Urinary bladder (tissue), 4 donors: ENCODE results near the gene ANKRD60. TPM values are rescaled to one million over a fixed set of nuclear protein-coding genes. Genes with fewer than 3 reads are reported as not detected.

ENCODE experiments used
- DNase-seq: peaks from one replicate; pipeline ENCODE4 v3.0.0-alpha.2; 2015; ENCODE audit errors: extremely low spot score
- H3K27ac ChIP-seq: one replicate; pipeline ENCODE4 v1.5.1; 2013; ENCODE audit warnings: low read depth, mild to moderate bottlenecking, moderate library complexity
- H3K36me3 ChIP-seq: one replicate; pipeline ENCODE4 v1.6.1; 2013; ENCODE audit warnings: mild to moderate bottlenecking, moderate library complexity; ENCODE audit not compliant: insufficient read depth
- H3K4me1 ChIP-seq: one replicate; pipeline ENCODE4 v1.6.1; 2013; ENCODE audit warnings: mild to moderate bottlenecking, moderate library complexity; ENCODE audit not compliant: insufficient read depth
- H3K4me3 ChIP-seq: one replicate; pipeline ENCODE4 v1.5.1; 2013; ENCODE audit warnings: low read depth, low read length
- WGBS: extraction: QIAGEN DNeasy Blood & Tissue Kit; methylation state at CpG from one replicate; pipeline ENCODE4 v1.1.7; 2013; 5-methylcytosine and 5-hydroxymethylcytosine counted together
- polyA plus RNA-seq: library from polyadenylated mRNA; stranded (reverse); fragments of 200-250 nt; gene quantifications from one replicate; pipeline ENCODE4 v1.2.3, GENCODE V29; 2013
- total RNA-seq: library from RNA; depleted of rRNA; stranded (reverse); fragments of >200 nt; gene quantifications from one replicate; pipeline ENCODE4 v1.2.3, GENCODE V29; 2014
- donor health status: healthy with polysubstance abuse.
- donor health status: healthy.

ANKRD60 gene, protein sequence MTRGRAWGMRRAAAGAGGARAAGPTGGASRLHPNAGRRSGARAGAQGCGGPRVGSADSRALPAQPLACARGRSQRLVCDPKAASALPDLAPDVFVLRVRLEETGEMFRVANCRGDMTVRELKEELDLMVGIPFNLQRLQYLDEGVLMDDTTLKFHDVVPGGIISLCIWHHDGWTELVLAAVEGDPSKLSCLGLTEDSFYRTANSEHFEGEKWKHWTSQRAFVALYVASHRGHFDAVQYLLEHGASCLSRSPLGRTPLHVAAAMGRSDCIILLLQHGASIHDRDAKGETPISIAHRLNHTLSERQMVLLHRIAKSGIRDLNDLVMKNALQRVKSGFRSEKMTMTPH
- total RNA-seq (not detected), polyA plus RNA-seq (not detected)

DNA sequence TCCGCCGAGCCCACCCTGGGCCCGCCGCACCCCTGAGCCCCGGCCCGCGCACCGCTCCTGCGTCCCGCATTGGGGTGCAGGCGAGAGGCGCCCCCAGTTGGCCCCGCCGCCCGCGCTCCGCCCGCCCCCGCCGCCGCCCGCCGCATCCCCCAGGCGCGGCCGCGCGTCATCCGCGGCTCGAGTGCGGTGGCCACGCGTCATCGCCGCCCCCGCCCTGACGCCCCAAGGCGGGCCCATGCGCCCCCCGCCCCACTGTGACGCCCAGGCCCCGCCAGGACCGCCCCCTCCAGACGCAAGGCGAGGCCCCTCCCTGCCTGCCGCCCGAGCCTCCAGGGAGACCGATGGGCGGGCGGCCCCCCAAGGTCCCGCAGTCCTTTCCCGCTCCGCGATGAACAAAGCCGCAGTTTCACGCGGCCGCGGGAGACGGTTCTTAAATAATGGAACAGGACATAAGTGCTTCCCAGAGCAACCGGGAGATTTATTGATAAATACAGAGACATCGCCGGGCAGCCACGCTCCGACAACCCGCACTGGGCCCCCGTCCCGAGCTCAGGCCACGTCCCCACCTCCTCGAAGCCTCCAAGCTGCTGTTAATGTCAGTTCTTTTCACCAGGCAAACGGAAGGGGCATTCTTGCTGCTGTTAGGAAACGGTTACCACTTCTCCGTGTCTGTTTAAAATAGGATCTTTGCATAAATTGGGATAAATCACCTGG, at the start of gene ANKRD60:
Gene ANKRD60, minus strand, starts transcription at position 170 of the 714 bp plus-strand sequence. Its CDS starts 0 bp downstream, at position 170.
- no peak for DNase-seq
- WGBS = 4% methylated on average over 74 of the region's 74 CpGs
- peaks cover 1% of the 10 kb centered on the region for H3K4me1 ChIP-seq
- no peak within 1 kb of the TSS for H3K27ac ChIP-seq
- peak within 1 kb of the TSS; percentile 35 for H3K4me3 ChIP-seq
- no peaks in the 10 kb centered on the region for H3K36me3 ChIP-seq

GRCh38 chr20:58277578-58278472, 49.4 kb upstream of the ANKRD60 start:
- WGBS = 47% methylated on average over 4 of the region's 4 CpGs
- Histone ChIP-seq H3K4me1 (no peaks in the 10 kb centered on the region), H3K27ac (no peak overlapping the region), H3K4me3 (no peak overlapping the region), H3K36me3 (no peaks in the 10 kb centered on the region)
- DNase-seq = no peak

DNA sequence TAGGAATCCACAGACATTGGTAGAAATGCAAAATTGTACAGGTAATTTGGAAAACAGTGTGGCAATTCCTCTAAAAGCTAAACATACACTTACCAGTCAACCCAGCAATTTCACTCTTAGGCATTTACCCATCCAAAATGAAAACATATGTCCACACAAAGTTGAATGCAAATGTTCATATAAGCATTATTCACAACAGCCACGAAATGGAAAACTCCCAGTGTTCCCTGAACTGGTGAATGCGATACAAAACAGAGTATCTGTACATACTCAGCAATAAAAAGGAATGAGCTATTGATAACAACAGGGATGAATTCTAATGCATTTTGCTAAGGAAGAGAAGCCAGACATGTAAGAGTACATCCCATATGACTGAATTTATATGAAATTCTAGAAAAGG, 48.7 kb upstream of the ANKRD60 start:
- Histone ChIP-seq H3K27ac (no peak overlapping the region), H3K4me3 (no peak overlapping the region), H3K4me1 (no peaks in the 10 kb centered on the region), H3K36me3 (no peaks in the 10 kb centered on the region)
- 79% methylated on average over 2 of the region's 2 CpGs for WGBS
- DNase-seq = no peak

GRCh38 chr20:58274384-58274783, 45.9 kb upstream of the ANKRD60 start:
- Histone ChIP-seq H3K4me3 (no peak overlapping the region), H3K4me1 (no peaks in the 10 kb centered on the region), H3K36me3 (no peaks in the 10 kb centered on the region), H3K27ac (no peak overlapping the region)
- DNase-seq = no peak

DNA sequence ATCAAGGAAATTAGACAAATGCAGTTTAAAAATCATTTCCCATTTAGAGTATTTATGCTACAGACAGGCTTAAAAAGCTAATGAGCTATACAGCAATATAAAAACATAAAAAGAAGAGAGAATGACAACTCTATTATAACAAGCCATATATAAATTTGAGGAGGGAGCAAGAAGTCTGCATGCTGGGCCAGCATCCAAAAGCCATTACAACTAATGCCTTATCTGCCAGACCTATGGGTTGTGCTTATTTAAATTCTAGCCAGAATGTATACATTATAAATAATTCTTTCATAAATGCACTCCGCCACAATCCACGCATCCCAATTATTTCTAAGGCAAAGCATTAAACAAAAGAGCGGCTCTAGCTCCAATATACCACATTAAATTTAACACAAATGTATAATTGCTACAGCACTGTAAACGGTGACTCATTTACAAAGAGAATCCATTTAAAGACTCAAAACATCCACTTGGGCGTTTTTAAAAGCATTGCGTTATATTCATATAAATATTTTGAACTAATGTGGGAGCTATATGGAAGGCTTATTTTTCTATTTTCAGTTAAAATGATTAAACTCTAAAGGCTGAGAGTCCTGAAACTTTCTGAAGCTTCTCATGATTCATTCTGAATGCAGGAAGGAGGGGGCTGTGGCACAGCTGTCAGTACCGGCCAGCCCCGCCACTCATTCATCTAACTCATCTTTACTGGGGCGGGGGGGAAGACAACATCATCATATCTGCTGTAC, 43.3 kb upstream of the ANKRD60 start:
- Histone ChIP-seq H3K4me1 (no peaks in the 10 kb centered on the region), H3K27ac (no peak overlapping the region), H3K36me3 (no peaks in the 10 kb centered on the region), H3K4me3 (no peak overlapping the region)
- no peak for DNase-seq
- 73% methylated on average over 9 of the region's 9 CpGs for WGBS

DNA sequence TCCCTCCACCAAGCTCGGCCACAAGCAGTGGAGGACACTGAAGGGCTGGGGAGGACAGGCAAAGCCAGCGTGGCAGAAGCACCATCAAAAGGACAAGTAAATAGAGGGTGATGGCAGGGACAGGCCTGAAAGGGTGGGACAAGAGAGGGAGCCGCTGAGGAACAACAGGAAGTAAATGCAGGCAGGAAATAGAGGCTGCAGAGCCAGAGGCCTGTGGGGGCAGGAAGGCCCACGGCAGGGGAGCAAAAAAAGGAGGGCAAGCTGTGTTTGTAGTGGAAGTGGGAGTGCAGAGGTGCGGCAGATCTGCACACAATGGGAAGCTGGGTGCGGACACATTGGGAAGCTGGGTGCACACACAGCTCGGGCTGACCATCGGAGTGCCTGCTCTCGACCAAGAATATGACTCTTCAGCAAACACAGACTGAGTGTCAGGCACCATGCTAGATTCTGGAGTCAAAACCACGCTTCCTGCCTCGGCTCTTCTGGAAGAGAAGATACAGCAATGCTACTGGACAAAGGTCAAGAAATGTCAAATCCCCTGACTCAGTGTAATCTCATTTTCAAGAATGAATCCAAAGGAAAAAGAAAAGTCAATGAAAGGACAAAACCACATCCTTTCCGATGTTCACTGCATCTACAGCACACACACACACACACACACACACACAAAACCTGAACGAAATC, 40.6 kb upstream of the ANKRD60 start:
- DNase-seq = no peak
- 86% methylated on average over 13 of the region's 13 CpGs for WGBS
- H3K27ac ChIP-seq = no peak overlapping the region
- no peaks in the 10 kb centered on the region for H3K36me3 ChIP-seq
- H3K4me3 ChIP-seq = no peak overlapping the region
- no peaks in the 10 kb centered on the region for H3K4me1 ChIP-seq

- Histone ChIP-seq H3K36me3 (no peaks in the 10 kb centered on the region), H3K4me3 (no peak overlapping the region), H3K27ac (no peak overlapping the region), H3K4me1 (no peaks in the 10 kb centered on the region)
- 97% methylated on average over 7 of the region's 7 CpGs for WGBS
- DNase-seq = no peak
These were observed 40.0 kb upstream of the ANKRD60 start for GRCh38 chr20:58268421-58268821.

DNA sequence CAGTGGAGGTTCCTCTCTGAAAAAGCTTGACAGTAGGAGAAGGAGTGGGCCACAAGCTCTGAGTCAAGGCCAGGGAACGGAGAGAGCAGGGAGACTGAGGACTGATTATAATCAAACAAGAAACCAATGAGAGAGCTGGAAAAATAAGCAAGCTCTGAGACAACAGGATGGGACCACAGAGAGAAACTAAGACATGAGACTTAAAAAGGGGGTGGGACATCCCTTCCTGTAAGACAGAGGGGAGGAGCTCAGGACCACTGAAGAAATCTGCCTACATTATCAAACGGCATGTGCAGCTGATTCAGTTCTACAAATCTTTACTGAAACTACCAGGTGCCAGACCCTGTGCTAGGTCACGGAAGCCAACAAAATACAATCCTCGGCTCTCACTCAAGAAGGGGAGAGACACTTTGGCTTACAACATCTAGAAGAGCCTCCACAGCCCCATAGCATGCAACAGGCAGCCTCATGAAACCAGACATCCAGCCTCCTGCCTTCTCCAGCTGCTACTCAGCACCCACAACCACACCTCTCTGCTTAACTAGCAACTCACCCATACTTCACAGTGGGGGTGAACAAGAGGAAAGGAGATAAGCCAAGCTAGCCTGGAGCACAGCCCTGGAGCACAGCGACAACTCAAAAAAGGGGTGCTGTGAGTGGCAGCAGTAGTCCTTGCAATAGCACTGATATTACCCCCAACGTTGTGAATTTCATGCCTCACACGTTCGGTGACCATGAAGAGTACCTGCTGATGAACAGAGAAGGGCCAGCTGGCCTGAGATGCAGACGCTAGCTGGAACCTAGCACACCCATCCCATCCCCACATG, 39.1 kb upstream of the ANKRD60 start:
- DNase-seq = no peak
- H3K27ac ChIP-seq = no peak overlapping the region
- H3K36me3 ChIP-seq = no peaks in the 10 kb centered on the region
- WGBS = 93% methylated on average over 9 of the region's 9 CpGs
- no peaks in the 10 kb centered on the region for H3K4me1 ChIP-seq
- H3K4me3 ChIP-seq = no peak overlapping the region

DNA sequence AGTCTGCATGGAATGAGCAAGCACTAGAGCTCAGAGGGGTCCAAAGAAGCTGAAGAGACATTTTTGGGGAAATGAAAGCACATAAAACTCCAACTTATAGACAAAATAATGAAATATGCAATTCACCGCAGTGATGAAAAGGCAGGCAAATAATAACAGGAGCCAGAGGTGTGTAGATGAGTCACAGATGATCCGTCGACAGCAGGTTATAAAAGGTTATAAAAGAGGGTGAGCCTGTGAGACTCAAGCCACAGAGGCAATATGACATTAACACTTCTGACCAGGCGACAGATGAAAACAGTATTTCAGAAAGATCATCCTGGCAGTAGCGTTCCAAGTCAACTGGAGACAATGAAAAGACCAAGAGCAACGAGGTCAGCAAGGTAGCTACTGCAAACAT, 35.8 kb upstream of the ANKRD60 start:
- DNase-seq = no peak
- Histone ChIP-seq H3K4me1 (no peaks in the 10 kb centered on the region), H3K4me3 (no peak overlapping the region), H3K36me3 (no peaks in the 10 kb centered on the region), H3K27ac (no peak overlapping the region)
- WGBS = 92% methylated on average over 6 of the region's 6 CpGs

DNA sequence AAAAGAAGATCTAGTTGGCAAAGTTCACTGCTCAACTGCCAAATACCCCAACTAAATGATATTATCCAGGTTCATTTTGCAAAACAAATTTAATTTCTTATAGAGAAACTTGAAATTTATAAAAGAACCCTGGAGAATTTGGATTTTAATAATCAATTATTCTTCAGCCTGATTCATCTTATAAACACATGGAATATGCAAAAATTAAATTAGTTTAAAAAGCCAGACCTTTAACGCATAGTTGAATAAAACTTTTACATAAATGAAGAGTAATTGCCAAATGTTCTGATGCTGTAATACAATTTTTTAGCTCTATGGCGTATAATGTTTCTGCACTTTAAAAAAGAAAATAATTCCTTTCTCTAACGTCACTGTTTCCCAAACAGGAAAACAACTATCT, 33.2 kb upstream of the ANKRD60 start:
- no peak for DNase-seq
- H3K4me3 ChIP-seq = no peak overlapping the region
- no peaks in the 10 kb centered on the region for H3K36me3 ChIP-seq
- H3K4me1 ChIP-seq = no peaks in the 10 kb centered on the region
- no peak overlapping the region for H3K27ac ChIP-seq
- WGBS = 82% methylated on average over 3 of the region's 3 CpGs

DNA sequence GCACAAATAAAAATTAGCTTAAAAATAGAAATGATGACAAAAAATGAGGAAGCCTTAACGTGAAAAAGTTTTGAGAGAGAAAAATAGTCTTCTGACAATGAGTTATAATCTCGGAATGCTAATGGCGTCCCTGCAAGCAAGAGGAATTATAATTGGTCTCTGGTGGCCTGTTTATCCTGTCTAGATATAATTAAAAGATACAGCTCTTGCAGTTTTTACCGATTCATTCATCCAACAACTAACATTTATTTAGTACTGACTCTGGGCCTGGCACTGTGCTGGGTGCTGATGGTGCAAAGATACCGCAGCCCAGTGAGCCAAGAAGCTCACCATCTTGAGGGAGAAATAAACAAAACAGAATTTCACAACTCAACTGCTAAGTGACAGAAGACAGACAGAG, 31.6 kb upstream of the ANKRD60 start:
- no peak for DNase-seq
- 74% methylated on average over 5 of the region's 5 CpGs for WGBS
- Histone ChIP-seq H3K4me3 (no peak overlapping the region), H3K36me3 (no peaks in the 10 kb centered on the region), H3K4me1 (no peaks in the 10 kb centered on the region), H3K27ac (no peak overlapping the region)

- WGBS = 98% methylated on average over 4 of the region's 4 CpGs
- Histone ChIP-seq H3K36me3 (no peaks in the 10 kb centered on the region), H3K4me3 (no peak overlapping the region), H3K4me1 (no peaks in the 10 kb centered on the region), H3K27ac (no peak overlapping the region)
- DNase-seq = no peak
These were observed 28.4 kb upstream of the ANKRD60 start for GRCh38 chr20:58256842-58257241.
